A549 (cell line): Measurements from ENCODE around the gene ODC1. TPM values are rescaled to one million over a fixed set of nuclear protein-coding genes. Genes with fewer than 3 reads are reported as not detected.
A peak's percentile ranks its signal among the peaks of the same experiment; 100 is the strongest.

Experiments
- ATAC-seq, 2 experiments: fragments of 200-7000 bp in 1 of 2; fragments of >200 bp in 1 of 2; cut with Nextera tagmentation in 1 of 2; cut with Tn5 transposase in 1 of 2; 3 replicates each; pipeline versions ENCODE4 v1.8.0 to v1.9.1; 2018 to 2020; ENCODE audit warnings: mild to moderate bottlenecking in 1 of 2, moderate library complexity in 1 of 2
- CTCF ChIA-PET: fragments of 300-600 bp; sonication (Branson Sonifier 250); formaldehyde crosslinking; extraction: SDS; loops from one replicate; lab custom pipeline; 2021; ENCODE audit warnings: antibody characterized with exemption, inconsistent platforms; lab: Yijun Ruan, JAX
- POLR2A ChIA-PET: fragments of 350-600 bp; formaldehyde crosslinking; extraction: SDS; loops from one replicate; lab custom pipeline; 2021; ENCODE audit warnings: antibody characterized with exemption, inconsistent platforms; lab: Yijun Ruan, JAX
- DNase-seq, 2 experiments: peaks; one replicate each; pipeline versions ENCODE4 v3.0.0 to v3.0.0-alpha.2; 2011 to 2016; ENCODE audit warnings: low read depth in 1 of 2, low spot score in 1 of 2
- FAIRE-seq: peaks from 2 replicates; lab custom pipeline; 2011; peaks lifted over from hg19 to GRCh38; lab: Jason Lieb, UNC
- H3K27ac ChIP-seq, 2 experiments: fragments of >200 bp; sonication (Bioruptor Twin); formaldehyde crosslinking; 3 replicates each; pipeline ENCODE4 v1.5.1; 2016 to 2017
- H3K4me1 ChIP-seq: fragments of >200 bp; sonication (Bioruptor Twin); formaldehyde crosslinking; 3 replicates; pipeline ENCODE4 v1.6.1; 2016
- H3K4me2 ChIP-seq: fragments of >200 bp; sonication (Bioruptor Twin); formaldehyde crosslinking; 3 replicates; pipeline ENCODE4 v1.6.1; 2016
- H3K4me3 ChIP-seq: fragments of >200 bp; sonication (Bioruptor Twin); formaldehyde crosslinking; 3 replicates; pipeline ENCODE4 v1.5.1; 2016
- H3K9me3 ChIP-seq: fragments of >200 bp; sonication (Bioruptor Twin); formaldehyde crosslinking; 3 replicates; pipeline ENCODE4 v1.6.1; 2016
- BHLHE40 ChIP-seq: IDR thresholded peaks from 2 replicates; pipeline ENCODE4 v1.6.1; 2012; ENCODE audit warnings: low read depth, low read length, inconsistent platforms
- CEBPB ChIP-seq, 2 experiments: fragments of >200 bp in 1 of 2; sonication (Bioruptor Twin) in 1 of 2; formaldehyde crosslinking in 1 of 2; IDR thresholded peaks; 2 replicates each; pipeline ENCODE4 v1.6.1; 2012 to 2016
- CHD4 ChIP-seq: fragments of 200-600 bp; sonication (generic); IDR thresholded peaks from 2 replicates; pipeline ENCODE4 v1.6.1; 2016; ENCODE audit warnings: antibody characterized with exemption, mild to moderate bottlenecking, borderline replicate concordance
- EHMT2 ChIP-seq: fragments of 200-600 bp; sonication (generic); IDR thresholded peaks from 2 replicates; pipeline ENCODE4 v1.6.1; 2016; ENCODE audit warnings: antibody characterized with exemption, low read depth, mild to moderate bottlenecking, moderate library complexity
- EP300 ChIP-seq, 2 experiments: fragments of >200 bp; sonication (Bioruptor Twin); formaldehyde crosslinking; IDR thresholded peaks; 2 replicates in 1 of 2; 3 replicates in 1 of 2; pipeline ENCODE4 v1.6.1; 2016 to 2017
- FOXS1 ChIP-seq: fragments of 250-450 bp; sonication (Bioruptor Pico); IDR thresholded peaks from 2 replicates; pipeline ENCODE4 v1.5.0; 2020; ENCODE audit warnings: mild to moderate bottlenecking, moderate library complexity
- GATA3 ChIP-seq: IDR thresholded peaks from 2 replicates; pipeline ENCODE4 v1.6.1; 2012; ENCODE audit warnings: borderline replicate concordance
- KDM1A ChIP-seq: fragments of 200-600 bp; sonication (generic); IDR thresholded peaks from 2 replicates; pipeline ENCODE4 v1.6.1; 2016; ENCODE audit warnings: low read depth, mild to moderate bottlenecking
- KDM5A ChIP-seq: fragments of 200-600 bp; sonication (generic); IDR thresholded peaks from 2 replicates; pipeline ENCODE4 v1.6.1; 2016; ENCODE audit warnings: antibody characterized with exemption, mild to moderate bottlenecking
- NR3C1 ChIP-seq: fragments of >200 bp; sonication (Bioruptor Twin); formaldehyde crosslinking; IDR thresholded peaks from 3 replicates; pipeline ENCODE4 v1.6.1; 2017
- POLR2A ChIP-seq: IDR thresholded peaks from 2 replicates; pipeline ENCODE4 v1.6.1; 2012; ENCODE audit warnings: mild to moderate bottlenecking, low read length
- SMC3 ChIP-seq: fragments of >200 bp; sonication (Bioruptor Twin); formaldehyde crosslinking; IDR thresholded peaks from 3 replicates; pipeline ENCODE4 v1.6.1; 2018; ENCODE audit warnings: inconsistent platforms
- TFCP2L1 ChIP-seq: fragments of 250-450 bp; sonication (Bioruptor Pico); IDR thresholded peaks from 2 replicates; pipeline ENCODE4 v1.5.0; 2021; ENCODE audit warnings: mild to moderate bottlenecking
- ZFP36 ChIP-seq: fragments of 450-650 bp; IDR thresholded peaks from 2 replicates; pipeline ENCODE4 v1.6.1; 2014; ENCODE audit warnings: borderline replicate concordance; ENCODE audit not compliant: partially characterized antibody
- WGBS: methylation state at CpG from one replicate; pipeline ENCODE4 v1.1.6; 2017; ENCODE audit errors: missing lambda C conversion rate; 5-methylcytosine and 5-hydroxymethylcytosine counted together
- polyA plus RNA-seq, 4 experiments: library from polyadenylated mRNA; depleted of rRNA in 3 of 4; stranded (reverse); fragments of >200 nt; fragmentation: RNase III in 1 of 4; extraction: RNeasy Plus Mini Kit Qiagen cat#74134 plus additional on column Dnase treatment in 1 of 4; gene quantifications; 2 replicates in 3 of 4; 3 replicates in 1 of 4; pipeline ENCODE4 v1.2.3, GENCODE V29; 2011 to 2017
- TF ChIP-seq, protein P1 (sequence below): IDR thresholded peaks from 2 replicates; pipeline ENCODE4 v1.6.1; 2012
- TF ChIP-seq, protein P2 (sequence below): fragments of >200 bp; sonication (Bioruptor Twin); formaldehyde crosslinking; IDR thresholded peaks from 3 replicates; pipeline ENCODE4 v1.5.1; 2016
- TF ChIP-seq, protein P3 (sequence below): fragments of 200-600 bp; sonication (generic); IDR thresholded peaks from 2 replicates; pipeline ENCODE4 v1.6.1; 2016; ENCODE audit warnings: antibody characterized with exemption, mild to moderate bottlenecking, moderate library complexity
- TF ChIP-seq, protein P4 (sequence below): IDR thresholded peaks from 2 replicates; pipeline ENCODE4 v1.6.1; 2012; ENCODE audit warnings: low read depth, borderline replicate concordance
- TF ChIP-seq, protein P5 (sequence below): fragments of 150-350 bp; IDR thresholded peaks from 2 replicates; pipeline ENCODE4 v1.6.1; 2014; ENCODE audit warnings: low read depth, mild to moderate bottlenecking, low read length

Gene ODC1
- polyA plus RNA-seq, 2 of the 4 experiments (the other 2 are of a cell fraction), result 57.8 to 265 TPM

DNA sequence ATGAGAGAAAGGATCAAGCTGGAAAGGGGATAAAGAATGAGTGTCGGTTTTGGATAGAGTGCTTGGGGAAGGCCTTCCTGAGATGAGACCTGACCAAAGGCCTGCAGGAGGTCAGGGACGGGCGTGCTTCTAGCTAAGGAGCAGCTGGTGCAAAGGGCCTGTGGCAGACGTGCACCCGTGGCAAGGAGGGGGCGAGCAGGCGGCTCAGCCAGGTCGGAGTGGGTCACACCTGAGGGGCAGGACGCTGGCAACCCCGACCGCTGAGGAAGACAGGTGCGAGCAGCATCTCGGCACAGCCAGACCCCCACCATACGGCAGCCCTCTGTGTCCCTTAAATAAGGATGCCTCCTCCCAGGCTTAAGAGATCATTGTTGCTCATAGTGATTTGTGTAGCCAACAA lies 48.1 kb downstream of the ODC1 start (continued):
- TF ChIP-seq FOXS1 (CRISPR knock-in tag), result no peak

DNA sequence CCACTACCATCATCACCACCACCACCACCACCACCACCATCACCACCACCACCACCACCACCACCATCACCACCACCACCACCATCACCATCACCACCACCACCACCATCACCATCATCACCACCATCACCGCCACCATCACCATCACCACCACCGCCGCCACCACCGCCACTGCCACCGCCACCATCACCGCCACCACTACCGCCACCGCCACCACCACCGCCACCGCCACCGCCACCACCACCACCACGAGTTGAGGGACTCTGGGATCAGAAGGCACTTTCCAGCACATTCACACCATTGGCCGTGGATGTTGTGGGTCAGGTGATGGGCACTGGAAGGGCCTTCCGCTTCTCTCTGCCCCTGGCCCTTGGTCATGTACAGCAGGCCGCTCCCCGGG lies 48.8 kb downstream of the ODC1 start:
- ATAC-seq, result no peak
- POLR2A ChIA-PET, result no interaction called here
- no peak overlapping the region for H3K27ac ChIP-seq
- no peak for DNase-seq
- no peak overlapping the region for H3K4me2 ChIP-seq
- 39% methylated on average over 8 of the region's 16 CpGs for WGBS
- CTCF ChIA-PET, result interaction anchor here (1.2 to 2.6 kb wide), 3 partner anchors 9 to 257 kb away, joined by 3 to 17 read pairs (median 3); no protein-coding TSS in a partner anchor
- H3K9me3 ChIP-seq, result no peaks in the 10 kb centered on the region
- no peak for FAIRE-seq
- H3K4me3 ChIP-seq, result no peak overlapping the region
- H3K4me1 ChIP-seq, result peaks cover 49% of the 10 kb centered on the region
- TF ChIP-seq ZFP36, result no peak
- TF ChIP-seq, protein P1, sequence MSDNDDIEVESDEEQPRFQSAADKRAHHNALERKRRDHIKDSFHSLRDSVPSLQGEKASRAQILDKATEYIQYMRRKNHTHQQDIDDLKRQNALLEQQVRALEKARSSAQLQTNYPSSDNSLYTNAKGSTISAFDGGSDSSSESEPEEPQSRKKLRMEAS, result no peak
- no peak for TF ChIP-seq FOXS1 (CRISPR knock-in tag)
- no peak for TF ChIP-seq CHD4
- TF ChIP-seq, protein P2, sequence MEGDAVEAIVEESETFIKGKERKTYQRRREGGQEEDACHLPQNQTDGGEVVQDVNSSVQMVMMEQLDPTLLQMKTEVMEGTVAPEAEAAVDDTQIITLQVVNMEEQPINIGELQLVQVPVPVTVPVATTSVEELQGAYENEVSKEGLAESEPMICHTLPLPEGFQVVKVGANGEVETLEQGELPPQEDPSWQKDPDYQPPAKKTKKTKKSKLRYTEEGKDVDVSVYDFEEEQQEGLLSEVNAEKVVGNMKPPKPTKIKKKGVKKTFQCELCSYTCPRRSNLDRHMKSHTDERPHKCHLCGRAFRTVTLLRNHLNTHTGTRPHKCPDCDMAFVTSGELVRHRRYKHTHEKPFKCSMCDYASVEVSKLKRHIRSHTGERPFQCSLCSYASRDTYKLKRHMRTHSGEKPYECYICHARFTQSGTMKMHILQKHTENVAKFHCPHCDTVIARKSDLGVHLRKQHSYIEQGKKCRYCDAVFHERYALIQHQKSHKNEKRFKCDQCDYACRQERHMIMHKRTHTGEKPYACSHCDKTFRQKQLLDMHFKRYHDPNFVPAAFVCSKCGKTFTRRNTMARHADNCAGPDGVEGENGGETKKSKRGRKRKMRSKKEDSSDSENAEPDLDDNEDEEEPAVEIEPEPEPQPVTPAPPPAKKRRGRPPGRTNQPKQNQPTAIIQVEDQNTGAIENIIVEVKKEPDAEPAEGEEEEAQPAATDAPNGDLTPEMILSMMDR, result no peak
- TF ChIP-seq GATA3, result no peak
- TF ChIP-seq POLR2A, result no peak
- TF ChIP-seq, protein P3, sequence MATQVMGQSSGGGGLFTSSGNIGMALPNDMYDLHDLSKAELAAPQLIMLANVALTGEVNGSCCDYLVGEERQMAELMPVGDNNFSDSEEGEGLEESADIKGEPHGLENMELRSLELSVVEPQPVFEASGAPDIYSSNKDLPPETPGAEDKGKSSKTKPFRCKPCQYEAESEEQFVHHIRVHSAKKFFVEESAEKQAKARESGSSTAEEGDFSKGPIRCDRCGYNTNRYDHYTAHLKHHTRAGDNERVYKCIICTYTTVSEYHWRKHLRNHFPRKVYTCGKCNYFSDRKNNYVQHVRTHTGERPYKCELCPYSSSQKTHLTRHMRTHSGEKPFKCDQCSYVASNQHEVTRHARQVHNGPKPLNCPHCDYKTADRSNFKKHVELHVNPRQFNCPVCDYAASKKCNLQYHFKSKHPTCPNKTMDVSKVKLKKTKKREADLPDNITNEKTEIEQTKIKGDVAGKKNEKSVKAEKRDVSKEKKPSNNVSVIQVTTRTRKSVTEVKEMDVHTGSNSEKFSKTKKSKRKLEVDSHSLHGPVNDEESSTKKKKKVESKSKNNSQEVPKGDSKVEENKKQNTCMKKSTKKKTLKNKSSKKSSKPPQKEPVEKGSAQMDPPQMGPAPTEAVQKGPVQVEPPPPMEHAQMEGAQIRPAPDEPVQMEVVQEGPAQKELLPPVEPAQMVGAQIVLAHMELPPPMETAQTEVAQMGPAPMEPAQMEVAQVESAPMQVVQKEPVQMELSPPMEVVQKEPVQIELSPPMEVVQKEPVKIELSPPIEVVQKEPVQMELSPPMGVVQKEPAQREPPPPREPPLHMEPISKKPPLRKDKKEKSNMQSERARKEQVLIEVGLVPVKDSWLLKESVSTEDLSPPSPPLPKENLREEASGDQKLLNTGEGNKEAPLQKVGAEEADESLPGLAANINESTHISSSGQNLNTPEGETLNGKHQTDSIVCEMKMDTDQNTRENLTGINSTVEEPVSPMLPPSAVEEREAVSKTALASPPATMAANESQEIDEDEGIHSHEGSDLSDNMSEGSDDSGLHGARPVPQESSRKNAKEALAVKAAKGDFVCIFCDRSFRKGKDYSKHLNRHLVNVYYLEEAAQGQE, result no peak
- no peak for TF ChIP-seq EP300 (IDR thresholded peaks at IDR 0.05)
- TF ChIP-seq BHLHE40, result no peak
- no peak for TF ChIP-seq EHMT2
- TF ChIP-seq KDM5A, result no peak
- no peak for TF ChIP-seq TFCP2L1 (CRISPR knock-in tag)
- no peak for TF ChIP-seq CEBPB (IDR thresholded peaks at IDR 0.05)
- TF ChIP-seq, protein P4, sequence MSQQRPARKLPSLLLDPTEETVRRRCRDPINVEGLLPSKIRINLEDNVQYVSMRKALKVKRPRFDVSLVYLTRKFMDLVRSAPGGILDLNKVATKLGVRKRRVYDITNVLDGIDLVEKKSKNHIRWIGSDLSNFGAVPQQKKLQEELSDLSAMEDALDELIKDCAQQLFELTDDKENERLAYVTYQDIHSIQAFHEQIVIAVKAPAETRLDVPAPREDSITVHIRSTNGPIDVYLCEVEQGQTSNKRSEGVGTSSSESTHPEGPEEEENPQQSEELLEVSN, result no peak
- TF ChIP-seq KDM1A, result no peak
- TF ChIP-seq, protein P5, sequence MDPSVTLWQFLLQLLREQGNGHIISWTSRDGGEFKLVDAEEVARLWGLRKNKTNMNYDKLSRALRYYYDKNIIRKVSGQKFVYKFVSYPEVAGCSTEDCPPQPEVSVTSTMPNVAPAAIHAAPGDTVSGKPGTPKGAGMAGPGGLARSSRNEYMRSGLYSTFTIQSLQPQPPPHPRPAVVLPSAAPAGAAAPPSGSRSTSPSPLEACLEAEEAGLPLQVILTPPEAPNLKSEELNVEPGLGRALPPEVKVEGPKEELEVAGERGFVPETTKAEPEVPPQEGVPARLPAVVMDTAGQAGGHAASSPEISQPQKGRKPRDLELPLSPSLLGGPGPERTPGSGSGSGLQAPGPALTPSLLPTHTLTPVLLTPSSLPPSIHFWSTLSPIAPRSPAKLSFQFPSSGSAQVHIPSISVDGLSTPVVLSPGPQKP, result no peak
- TF ChIP-seq, all 56 proteins: peak for 0

DNA sequence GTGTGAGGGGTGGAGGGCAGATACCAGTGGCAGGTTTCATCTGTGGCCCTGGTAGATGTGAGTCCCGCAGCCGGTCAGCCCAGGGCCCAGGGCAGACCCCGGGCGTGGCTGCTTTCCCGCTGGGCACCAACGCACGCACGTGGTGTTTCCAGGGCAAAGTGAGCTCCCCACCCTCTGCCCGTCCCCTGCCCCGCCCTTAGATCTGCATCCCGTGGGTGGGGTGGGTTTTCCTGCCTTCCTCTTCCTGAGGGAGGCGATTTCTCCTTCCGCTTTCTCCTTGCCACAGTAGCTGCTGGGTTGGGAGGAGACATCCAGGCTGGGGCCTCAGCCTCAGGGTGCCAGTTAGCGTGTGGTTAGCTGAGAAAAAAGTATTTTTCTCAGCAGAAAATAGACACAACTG lies 49.6 kb downstream of the ODC1 start:
- peak overlapping the region in 1 of 2 experiments; percentile 45; a peak in 2 of 6 replicates for H3K27ac ChIP-seq
- no peak overlapping the region for H3K4me2 ChIP-seq
- DNase-seq (no peak), FAIRE-seq (no peak), ATAC-seq (no peak)
- 77% methylated on average over 14 of the region's 14 CpGs for WGBS
- no peak overlapping the region for H3K4me3 ChIP-seq
- H3K4me1 ChIP-seq, result peaks cover 43% of the 10 kb centered on the region
- ChIA-PET CTCF (interaction anchor here (0.9 to 2.6 kb wide), 4 partner anchors 8 to 275 kb away, joined by 3 to 17 read pairs (median 6); partner anchors contain the start of gene RRM2), POLR2A (no interaction called here)
- no peak for TF ChIP-seq NR3C1
- TF ChIP-seq TFCP2L1 (CRISPR knock-in tag), result no peak
- TF ChIP-seq SMC3, result no peak
- no peaks in the 10 kb centered on the region for H3K9me3 ChIP-seq
